ENCODE measurements around the gene WDFY4. TPM values are rescaled to one million over a fixed set of nuclear protein-coding genes. Genes with fewer than 3 reads are reported as not detected.

The WDFY4 gene
- total RNA-seq, 2 experiments from 2014 or later = 0.90 to 1.1 TPM

- CTCF ChIA-PET = no interaction called here
- no peaks in the 10 kb centered on the region for H3K36me3 Mint-ChIP-seq (ENCODE audit: low read depth)
- ATAC-seq = no peak
- intact Hi-C loops (cut with micrococcal nuclease) = no loop called here
- no peak for TF ChIP-seq CTCF (IDR thresholded peaks at IDR 0.05)
- POLR2A ChIA-PET = no interaction called here
- no peak overlapping the region for H3K4me3 Mint-ChIP-seq
- no peaks in the 10 kb centered on the region for H3K27me3 Mint-ChIP-seq
- no peaks in the 10 kb centered on the region for H3K4me1 Mint-ChIP-seq (ENCODE audit: low read depth)
- no peak overlapping the region for H3K27ac Mint-ChIP-seq
- H3K9me3 Mint-ChIP-seq = no peaks in the 10 kb centered on the region
- no peak for DNase-seq
These were observed 8.5 kb downstream of the WDFY4 start for GRCh38 chr10:48693206-48693605.

- ATAC-seq = no peak
- no peak for TF ChIP-seq CTCF (IDR thresholded peaks at IDR 0.05)
- intact Hi-C loops (cut with micrococcal nuclease) = no loop called here
These were observed 9.8 kb downstream of the WDFY4 start for GRCh38 chr10:48694371-48695030.

GRCh38 chr10:48695636-48696534, 11.2 kb downstream of the WDFY4 start:
- intact Hi-C loops (cut with micrococcal nuclease) = no loop called here
- CTCF ChIA-PET = interaction anchor here (1.1 to 1.4 kb wide), 2 partner anchors 19 to 39 kb away, joined by 3 to 5 read pairs; no protein-coding TSS in a partner anchor
- no peak for TF ChIP-seq CTCF (IDR thresholded peaks at IDR 0.05)
- DNase-seq = no peak
- Mint-ChIP-seq H3K27me3 (no peaks in the 10 kb centered on the region), H3K4me1 (ENCODE audit: low read depth) (no peaks in the 10 kb centered on the region), H3K9me3 (no peaks in the 10 kb centered on the region), H3K4me3 (no peak overlapping the region), H3K27ac (no peak overlapping the region), H3K36me3 (ENCODE audit: low read depth) (no peaks in the 10 kb centered on the region)
- ATAC-seq = no peak
- POLR2A ChIA-PET = no interaction called here

More at GRCh38 chr10:48694371-48695030, 9.8 kb downstream of the WDFY4 start:
- DNase-seq = no peak
- ChIA-PET CTCF (interaction anchor here (1.1 to 1.4 kb wide), 2 partner anchors 36 to 38 kb away, joined by 3 to 5 read pairs; no protein-coding TSS in a partner anchor), POLR2A (no interaction called here)
- Mint-ChIP-seq H3K27ac (no peak overlapping the region), H3K4me1 (ENCODE audit: low read depth) (no peaks in the 10 kb centered on the region), H3K36me3 (ENCODE audit: low read depth) (no peaks in the 10 kb centered on the region), H3K4me3 (no peak overlapping the region), H3K9me3 (no peaks in the 10 kb centered on the region), H3K27me3 (no peaks in the 10 kb centered on the region)

GRCh38 chr10:48696535-48696873, 11.8 kb downstream of the WDFY4 start:
- intact Hi-C loops (cut with micrococcal nuclease) = no loop called here
- no peaks in the 10 kb centered on the region for H3K9me3 Mint-ChIP-seq
- H3K4me1 Mint-ChIP-seq (ENCODE audit: low read depth) = no peaks in the 10 kb centered on the region
- ChIA-PET POLR2A (no interaction called here), CTCF (interaction anchor here (1.1 kb wide), 1 partner anchor 19 kb away, joined by 3 read pairs; no protein-coding TSS in a partner anchor)
- DNase-seq (no peak), ATAC-seq (no peak)
- no peak overlapping the region for H3K27ac Mint-ChIP-seq
- H3K4me3 Mint-ChIP-seq = no peak overlapping the region
- no peaks in the 10 kb centered on the region for H3K27me3 Mint-ChIP-seq
- no peaks in the 10 kb centered on the region for H3K36me3 Mint-ChIP-seq (ENCODE audit: low read depth)
- no peak for TF ChIP-seq CTCF (IDR thresholded peaks at IDR 0.05)

GRCh38 chr10:48697091-48697490, 12.4 kb downstream of the WDFY4 start:
- H3K27ac Mint-ChIP-seq = no peak overlapping the region
- H3K4me3 Mint-ChIP-seq = no peak overlapping the region
- POLR2A ChIA-PET = no interaction called here
- no peaks in the 10 kb centered on the region for H3K36me3 Mint-ChIP-seq (ENCODE audit: low read depth)
- H3K27me3 Mint-ChIP-seq = no peaks in the 10 kb centered on the region
- no peak for ATAC-seq
- H3K9me3 Mint-ChIP-seq = no peaks in the 10 kb centered on the region
- TF ChIP-seq CTCF (IDR thresholded peaks at IDR 0.05) = no peak
- no peak for DNase-seq
- CTCF ChIA-PET = interaction anchor here (1.1 kb wide), 1 partner anchor 20 kb away, joined by 3 read pairs; no protein-coding TSS in a partner anchor
- no peaks in the 10 kb centered on the region for H3K4me1 Mint-ChIP-seq (ENCODE audit: low read depth)
- intact Hi-C loops (cut with micrococcal nuclease) = no loop called here

Measured in activated CD8-positive, alpha-beta T cell treated with anti-CD3 and anti-CD28 coated beads for 36 hours (primary cell).